Measurements from ENCODE around the gene MYOM1. TPM values are rescaled to one million over a fixed set of nuclear protein-coding genes. Genes with fewer than 3 reads are reported as not detected.

The MYOM1 gene
- total RNA-seq, 1 donor from 2014 or later: 42.6 TPM

DNA sequence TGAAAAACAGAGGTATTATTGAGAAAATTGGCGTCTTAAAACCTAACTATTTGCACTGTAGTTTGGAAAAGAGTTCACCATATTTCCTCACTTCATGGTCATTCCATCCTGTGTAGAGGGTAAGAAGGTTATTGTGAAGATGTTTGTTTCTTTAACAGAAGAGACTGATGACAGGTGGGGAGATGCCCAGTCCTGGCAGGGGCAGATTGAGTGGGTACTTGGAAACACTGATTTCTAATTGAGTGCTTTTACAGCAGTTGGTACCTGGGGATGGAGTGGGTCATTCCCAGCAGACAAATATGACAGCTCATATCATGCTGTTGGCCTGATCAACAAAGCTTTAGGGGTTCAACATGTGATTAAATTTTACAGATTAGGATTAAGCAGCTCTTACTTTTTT lies 67.5 kb downstream of the MYOM1 start:
- no peak for DNase-seq (ENCODE audit: low spot score)

GRCh38 chr18:3151399-3152264 lies 68.1 kb downstream of the MYOM1 start:
- peak; percentile 19 for DNase-seq (ENCODE audit: low spot score)

- no peak for DNase-seq (ENCODE audit: low spot score)
Observed at GRCh38 chr18:3150688-3151087, 69.1 kb downstream of the MYOM1 start.

DNA sequence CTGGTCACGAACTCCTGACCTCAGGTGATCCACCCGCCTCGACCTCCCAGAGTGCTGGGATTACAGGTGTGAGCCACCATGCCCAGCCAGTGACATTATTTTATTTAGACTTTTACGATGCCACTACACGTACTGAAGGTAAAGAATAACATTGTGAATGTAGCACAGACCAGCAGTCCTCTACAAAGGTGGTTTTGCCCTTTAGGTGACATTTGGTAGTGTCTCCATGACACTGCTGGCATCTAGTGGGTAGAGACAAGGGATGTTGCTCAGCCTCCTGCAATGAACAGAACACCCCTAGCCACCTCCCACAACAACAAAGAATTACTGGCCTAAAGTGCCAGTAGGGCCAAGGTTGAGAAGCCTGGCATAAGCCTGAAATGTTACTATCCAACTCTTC lies 69.5 kb downstream of the MYOM1 start:
- DNase-seq (ENCODE audit: low spot score): no peak

DNA sequence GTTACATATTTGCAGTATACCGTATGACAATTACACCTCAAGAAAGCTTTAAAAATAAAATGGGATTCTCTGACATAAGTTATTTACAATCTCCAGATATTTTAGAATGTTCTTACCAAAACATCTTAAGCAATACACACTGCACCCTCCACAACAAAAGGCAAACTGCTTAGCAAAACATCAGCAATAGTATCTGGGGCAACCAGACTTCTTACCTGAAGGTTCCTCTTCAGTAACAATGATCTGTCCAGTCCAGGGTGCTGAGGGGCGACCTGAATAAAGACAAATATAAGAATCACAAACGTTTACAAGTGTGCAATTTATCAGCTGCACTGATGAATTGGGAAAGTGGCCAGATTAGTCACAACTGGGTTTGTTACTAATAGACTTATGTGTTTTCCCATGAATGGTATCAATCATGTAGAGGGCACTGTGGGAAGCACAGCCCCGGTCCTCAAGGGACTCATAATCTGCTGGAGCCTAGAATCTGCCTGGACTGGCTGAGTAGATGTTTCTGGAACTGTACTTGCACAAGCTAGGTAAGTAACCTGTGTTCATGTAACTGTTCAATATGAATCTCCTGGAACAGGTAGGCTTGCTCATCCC lies 70.7 kb downstream of the MYOM1 start:
- no peak for DNase-seq (ENCODE audit: low spot score)

DNA sequence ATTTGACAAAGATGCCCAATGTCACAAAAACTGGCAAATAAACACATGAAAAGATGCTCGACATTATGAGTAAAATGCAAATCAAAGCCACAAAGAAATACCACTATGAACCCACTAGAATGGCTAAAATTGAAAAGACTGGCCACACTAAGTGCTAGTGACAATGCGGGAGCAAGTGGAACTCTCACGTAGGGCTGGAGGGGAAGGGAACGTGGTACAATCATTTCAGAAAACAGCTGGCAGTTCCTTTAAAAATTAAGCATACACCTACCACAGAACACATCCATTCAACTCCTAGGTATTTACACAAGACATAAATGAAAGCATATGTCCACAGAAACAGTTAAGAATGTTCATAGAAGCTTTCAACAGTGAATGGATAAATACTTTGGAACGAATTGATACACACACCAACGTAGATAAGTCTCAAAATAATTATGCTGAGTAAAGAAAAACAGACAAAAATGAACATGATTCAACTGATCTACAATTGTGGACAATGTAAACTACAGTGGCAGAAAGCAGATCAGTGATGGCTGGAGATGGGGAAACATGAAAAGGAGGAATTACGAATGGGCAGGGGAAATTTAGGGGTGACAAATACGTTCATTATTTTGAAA lies 71.7 kb downstream of the MYOM1 start:
- no peak for DNase-seq (ENCODE audit: low spot score)

- DNase-seq (ENCODE audit: low spot score): no peak
Observed at GRCh38 chr18:3140986-3141639, 78.7 kb downstream of the MYOM1 start.

DNA sequence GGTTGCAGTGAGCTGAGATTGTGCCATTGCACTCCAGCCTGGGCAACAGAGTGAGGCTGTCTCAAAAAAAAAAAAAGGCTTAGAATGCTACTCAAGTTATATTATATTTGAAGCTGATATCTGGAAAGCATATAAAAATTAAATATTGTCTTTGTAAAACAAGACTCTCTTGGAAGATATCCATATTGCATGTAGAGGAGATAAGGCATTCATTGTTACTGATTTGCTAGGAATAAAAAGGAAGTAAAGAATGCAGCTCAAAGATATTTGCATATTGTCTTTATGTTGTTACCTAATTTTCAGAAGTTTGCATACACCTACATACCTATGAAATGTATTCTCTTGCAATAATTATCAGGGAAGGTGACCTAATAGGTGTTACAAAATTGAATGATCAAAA lies 79.4 kb downstream of the MYOM1 start:
- DNase-seq (ENCODE audit: low spot score): no peak

DNA sequence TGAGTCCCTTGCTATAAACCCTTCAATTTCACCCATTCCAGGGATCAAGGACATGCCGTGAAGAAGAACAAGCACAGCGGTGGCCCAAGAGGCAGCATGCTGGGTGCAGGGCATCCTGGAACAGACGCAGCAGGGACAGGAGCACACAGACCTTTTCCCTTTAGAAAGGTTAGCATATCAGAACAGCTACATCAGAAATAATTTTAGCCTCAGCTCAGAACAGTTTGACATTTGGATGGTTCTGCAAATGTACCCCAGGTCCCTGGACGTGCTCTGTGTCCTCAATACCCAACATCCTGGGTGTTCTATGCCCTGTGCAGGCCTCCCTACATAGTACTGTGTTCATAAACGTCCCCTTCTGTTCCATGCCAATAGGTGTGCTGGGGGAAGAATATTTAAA lies 80.4 kb downstream of the MYOM1 start:
- no peak for DNase-seq (ENCODE audit: low spot score)

GRCh38 chr18:3138274-3138975 lies 81.3 kb downstream of the MYOM1 start:
- no peak for DNase-seq (ENCODE audit: low spot score)

- no peak for DNase-seq (ENCODE audit: low spot score)
Observed at GRCh38 chr18:3135536-3135935, 84.2 kb downstream of the MYOM1 start.

DNA sequence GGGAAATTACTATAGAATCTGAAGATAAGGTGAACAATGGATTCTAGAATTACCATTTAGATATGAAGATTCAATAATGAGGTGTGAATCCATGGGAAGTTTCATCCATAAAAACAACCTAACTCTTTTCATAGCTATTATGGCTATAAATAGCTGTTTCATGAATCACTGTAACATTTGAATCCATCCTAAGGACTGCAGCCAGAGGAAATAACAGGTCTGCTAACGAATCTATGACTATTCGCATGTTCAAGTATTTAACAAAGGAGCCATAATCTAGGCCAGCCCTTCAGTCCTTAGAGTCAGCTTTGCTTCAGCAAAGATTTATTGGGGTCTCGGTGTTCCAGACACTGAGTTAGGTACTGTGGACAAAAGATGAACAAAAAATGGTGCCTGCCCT lies 87.1 kb downstream of the MYOM1 start:
- no peak for DNase-seq (ENCODE audit: low spot score)

GRCh38 chr18:3130344-3130743 lies 89.4 kb downstream of the MYOM1 start:
- no peak for DNase-seq (ENCODE audit: low spot score)

- peak; percentile 94 for DNase-seq (ENCODE audit: low spot score)
Observed at GRCh38 chr18:3129053-3129864, 90.5 kb downstream of the MYOM1 start.

- DNase-seq (ENCODE audit: low spot score): no peak
Observed at GRCh38 chr18:3126457-3127097, 93.2 kb downstream of the MYOM1 start.

- DNase-seq (ENCODE audit: low spot score): no peak
Observed at GRCh38 chr18:3124822-3125221, 94.9 kb downstream of the MYOM1 start.

- DNase-seq (ENCODE audit: low spot score): no peak
Observed at GRCh38 chr18:3122851-3123250, 96.9 kb downstream of the MYOM1 start.

DNA sequence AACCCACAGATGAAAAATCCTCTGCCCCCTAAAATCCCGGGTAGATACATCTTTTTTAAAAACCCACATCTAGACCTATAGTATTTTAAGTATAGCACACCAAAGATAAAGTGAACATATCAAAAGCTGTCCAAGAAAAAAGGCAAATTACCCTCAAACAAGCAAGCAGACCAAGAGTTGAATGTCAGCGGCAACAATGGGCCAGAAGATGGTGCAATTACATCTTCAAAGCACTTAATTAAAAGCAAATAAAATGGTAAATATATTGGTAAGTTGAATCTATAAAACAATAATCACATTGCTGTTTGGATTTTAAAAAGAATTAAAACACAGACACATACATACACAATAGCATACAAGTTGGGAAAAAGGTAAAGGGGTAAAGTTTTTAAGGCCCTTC lies 98.5 kb downstream of the MYOM1 start:
- DNase-seq (ENCODE audit: low spot score): no peak

- DNase-seq (ENCODE audit: low spot score): no peak
Observed at GRCh38 chr18:3120356-3120755, 99.4 kb downstream of the MYOM1 start.

Measured in umbilical cord (tissue), 2 donors.